CD4-positive, alpha-beta T cell treated with Interleukin-2 at 100 ng/mL for 4 hours (primary cell): ENCODE data around the gene VPS37B.
"Not testable (repeated sequence)": the region's sequence is repeated elsewhere in the genome, so short reads cannot be mapped to it uniquely, and the experiment has no call there.

ENCODE experiments used
- DNase-seq: peaks from one replicate; pipeline ENCODE4 v3.0.0-alpha.2; 2020; ENCODE audit warnings: low spot score

The VPS37B gene

GRCh38 chr12:122905258-122905657 lies 9.3 kb upstream of the VPS37B start:
- not testable (repeated sequence) for DNase-seq

DNA sequence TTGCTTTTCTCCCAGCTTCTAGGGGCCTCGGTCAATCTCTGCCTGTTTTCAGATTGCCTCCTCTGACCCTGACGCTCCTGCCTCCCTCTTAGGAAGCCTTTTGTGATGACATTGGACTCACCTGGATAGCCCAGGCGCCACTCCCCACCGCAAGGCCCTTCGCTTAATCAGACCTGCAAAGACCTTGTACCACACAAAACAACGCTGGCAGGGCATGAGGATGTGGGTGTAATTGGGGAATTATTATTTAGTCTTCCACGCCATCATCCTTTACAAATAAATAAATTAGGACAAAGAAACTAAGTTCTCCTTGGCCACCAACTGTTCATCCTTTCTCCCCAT lies 7.7 kb upstream of the VPS37B start:
- no peak for DNase-seq

GRCh38 chr12:122902854-122903692 lies 7.1 kb upstream of the VPS37B start:
- no peak for DNase-seq

DNA sequence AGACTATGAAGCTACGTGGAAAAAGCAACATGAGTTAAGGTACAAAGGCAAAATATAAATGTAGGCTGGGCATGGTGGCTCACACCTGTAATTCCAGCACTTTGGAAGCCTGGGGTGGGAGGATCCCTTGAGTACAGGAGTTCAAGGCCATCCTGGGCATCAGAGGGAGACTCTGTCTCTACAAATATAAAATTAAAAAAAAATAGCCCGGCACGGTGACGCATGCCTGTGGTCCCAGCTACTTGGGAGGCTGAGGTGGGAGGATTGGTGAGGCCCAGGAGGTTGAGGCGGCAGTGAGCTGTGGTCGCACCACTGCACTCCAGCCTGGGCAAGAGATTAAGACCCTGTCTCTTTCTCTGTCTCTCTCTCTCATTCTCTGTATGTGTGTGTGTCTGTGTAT lies 4.0 kb upstream of the VPS37B start:
- no peak for DNase-seq

GRCh38 chr12:122896662-122897061 lies 738 bp upstream of the VPS37B start:
- DNase-seq, result no peak

DNA sequence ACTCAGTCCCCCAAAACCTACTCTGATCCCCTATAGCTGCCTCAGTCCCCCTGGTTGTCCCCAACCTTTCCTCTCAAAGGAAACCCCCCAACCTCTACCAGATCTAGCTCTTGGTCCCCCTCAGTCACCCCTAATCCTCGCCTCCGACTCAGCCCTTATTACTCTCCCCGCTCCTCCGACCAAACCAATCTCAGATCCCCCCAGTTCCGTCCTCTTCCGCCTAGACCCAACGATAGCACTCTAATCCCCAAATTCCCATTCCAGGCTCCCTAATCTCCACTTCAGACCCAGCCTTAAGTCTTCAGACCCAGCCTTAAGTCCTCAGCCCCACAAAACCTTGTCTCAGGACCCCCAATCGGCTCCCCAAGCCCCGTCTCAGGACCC lies 612 bp downstream of the VPS37B start:
- no peak for DNase-seq

GRCh38 chr12:122894193-122895121 lies 1.5 kb downstream of the VPS37B start:
- DNase-seq, result peak; percentile 39

DNA sequence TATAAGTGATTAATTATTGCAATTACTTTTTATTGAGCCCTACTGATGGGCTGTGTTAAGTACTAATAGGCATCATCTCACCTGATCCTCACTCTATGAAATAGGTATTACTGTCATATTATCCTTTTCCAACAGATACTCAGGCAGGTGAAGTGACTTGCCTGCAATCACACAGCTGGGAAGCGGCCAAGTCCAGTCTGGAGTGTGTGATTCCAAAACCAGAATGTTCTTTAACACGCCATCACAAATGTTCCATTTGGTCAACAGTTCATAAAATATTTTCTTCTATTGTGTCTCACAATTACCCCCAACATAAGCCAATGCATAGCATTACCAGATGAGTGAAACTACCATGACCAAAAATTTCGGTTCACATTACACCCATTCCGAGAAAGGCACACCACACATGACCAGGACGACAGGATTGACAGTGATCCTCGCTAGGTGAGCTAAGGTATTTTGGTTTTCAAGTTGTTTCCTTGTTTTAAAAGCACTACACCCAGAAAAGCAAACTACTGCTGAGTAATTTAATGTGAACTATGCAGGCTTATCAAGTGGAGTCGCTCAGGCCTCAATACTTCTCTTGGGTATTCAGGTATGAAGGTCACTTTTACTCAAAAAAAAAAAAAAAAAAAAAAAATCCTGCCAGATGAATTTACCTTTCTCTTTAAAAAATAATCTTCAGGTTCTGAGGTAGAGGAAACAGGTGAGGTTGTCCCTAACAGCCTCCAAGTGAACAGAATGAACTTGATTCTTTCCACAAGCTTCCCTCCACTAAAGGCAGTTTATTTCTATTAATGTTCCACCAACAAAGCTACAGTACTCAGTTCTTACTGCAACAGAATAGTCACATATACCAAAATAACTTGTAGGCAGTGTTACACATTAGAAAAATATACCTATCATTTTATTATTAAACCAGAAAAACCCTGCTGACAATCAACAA lies 2.4 kb downstream of the VPS37B start:
- DNase-seq, result no peak

- DNase-seq, result not testable (repeated sequence)
Measured at GRCh38 chr12:122892724-122893123, 3.2 kb downstream of the VPS37B start.

DNA sequence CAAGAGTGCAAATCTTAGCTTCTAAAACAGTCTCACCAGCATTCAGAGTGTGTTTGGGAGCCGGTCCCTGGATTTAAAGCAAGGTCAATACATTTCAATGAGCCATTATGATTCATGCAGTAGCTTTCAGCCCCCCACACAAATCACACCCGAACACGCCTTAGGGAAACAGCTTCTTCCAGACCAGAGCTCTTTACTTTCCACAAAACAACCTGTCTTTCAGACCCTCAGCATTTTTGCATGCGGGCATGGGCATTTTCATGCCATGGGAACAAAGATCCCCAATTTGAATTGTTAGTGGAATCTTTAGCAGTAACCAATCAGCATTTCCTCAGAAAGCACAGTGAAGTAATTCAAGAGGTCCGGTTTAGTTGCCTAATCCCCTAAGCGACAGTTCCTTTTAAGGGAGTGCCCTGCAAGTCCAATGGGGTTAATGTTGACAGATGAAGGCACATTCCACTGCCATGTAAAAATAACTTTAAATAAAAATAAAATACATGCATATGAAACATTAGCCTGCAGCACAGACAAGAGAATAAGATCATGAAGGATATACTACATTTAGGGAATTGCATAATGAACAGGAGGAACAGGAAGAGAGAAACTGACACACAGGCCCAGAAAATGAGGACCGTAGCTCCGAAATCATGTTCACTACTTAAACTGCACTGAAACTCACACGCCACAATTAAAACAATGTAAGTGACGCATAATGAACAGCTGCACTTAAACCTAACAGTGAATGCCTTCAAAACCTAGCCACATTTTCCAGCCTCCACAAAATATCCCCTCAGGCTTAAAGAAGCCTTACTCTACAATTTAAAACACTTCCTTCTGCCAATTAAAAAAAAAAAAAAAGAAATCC lies 4.0 kb downstream of the VPS37B start:
- no peak for DNase-seq

DNA sequence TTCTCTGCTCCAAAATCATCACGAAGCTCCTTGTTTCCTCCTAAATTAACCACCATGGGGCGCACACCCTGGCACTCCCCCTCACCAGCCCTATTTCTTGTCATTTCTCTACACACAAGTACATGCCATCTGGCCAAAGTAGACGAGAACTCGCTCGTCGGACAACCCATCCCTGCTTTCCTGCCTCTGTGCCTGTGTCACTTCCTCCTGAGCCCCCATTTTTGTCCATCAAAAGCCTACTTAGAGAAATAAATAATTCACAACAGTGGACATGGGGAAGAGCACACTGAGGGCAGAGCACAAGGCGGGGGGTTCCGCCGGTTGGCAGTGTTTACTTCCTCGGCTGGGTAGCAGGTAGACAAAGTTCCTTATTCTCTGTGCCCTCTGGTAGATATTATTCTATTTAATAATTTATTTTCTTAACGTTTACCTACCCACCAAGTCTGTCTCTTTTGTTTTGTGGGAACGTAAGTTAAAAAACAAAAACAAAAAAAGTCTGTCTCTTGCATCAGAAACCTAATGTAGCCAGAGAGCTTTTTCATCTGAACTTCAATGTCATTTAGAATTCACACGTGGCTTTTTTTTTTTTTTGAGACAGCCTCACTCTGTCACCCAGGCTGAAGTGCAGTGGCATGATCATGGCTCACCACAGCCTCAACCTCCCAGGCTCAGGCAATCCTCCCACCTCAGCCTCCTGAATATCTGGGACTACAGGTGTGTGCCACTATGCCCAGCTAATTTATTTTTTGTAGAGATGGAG lies 6.0 kb downstream of the VPS37B start:
- DNase-seq, result no peak

DNA sequence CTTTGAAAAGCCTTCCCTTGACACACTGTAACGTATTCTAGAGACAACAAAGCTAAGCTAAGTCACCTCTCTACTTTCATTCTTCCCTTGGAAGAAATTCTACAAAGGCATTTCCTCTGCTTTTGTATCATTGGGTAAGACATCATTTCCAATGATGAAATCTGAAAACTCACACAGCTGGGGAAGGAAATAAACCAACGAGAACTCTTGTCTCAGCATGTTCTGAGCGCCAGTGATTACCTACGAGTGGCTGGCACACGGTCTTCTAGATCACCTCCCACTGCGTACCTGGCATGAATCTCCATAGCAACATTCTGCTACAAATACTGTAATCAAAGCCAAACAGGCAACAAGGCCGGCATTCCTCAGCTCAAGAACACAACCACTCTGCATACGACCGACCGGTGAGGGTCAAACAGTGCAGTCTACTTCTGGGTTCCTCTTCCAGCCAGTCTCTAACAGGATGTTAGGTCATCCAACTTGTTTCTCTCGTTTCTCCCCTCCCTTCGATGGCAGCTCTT lies 7.6 kb downstream of the VPS37B start:
- peak; percentile 80 for DNase-seq

DNA sequence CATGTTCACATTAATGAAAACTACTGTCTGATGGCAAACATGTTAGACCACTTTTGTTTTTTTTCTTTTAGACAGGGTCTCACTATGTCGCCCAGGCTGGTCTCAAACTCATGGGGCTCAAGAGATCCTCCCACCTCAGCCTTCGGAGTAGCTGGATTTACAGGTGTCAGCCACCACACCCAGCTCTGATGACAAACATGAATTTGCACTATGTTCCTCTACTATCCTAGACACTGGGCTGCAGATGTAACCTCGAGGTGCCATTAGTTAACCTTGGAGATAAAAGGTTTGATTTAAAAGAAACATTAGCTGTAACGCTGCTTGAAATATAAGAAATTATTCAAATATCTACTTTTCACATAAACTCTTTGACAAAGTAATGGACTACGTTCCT lies 8.1 kb downstream of the VPS37B start:
- DNase-seq, result no peak

- DNase-seq, result peak; percentile 44
Measured at GRCh38 chr12:122886851-122887818, 8.8 kb downstream of the VPS37B start.

DNA sequence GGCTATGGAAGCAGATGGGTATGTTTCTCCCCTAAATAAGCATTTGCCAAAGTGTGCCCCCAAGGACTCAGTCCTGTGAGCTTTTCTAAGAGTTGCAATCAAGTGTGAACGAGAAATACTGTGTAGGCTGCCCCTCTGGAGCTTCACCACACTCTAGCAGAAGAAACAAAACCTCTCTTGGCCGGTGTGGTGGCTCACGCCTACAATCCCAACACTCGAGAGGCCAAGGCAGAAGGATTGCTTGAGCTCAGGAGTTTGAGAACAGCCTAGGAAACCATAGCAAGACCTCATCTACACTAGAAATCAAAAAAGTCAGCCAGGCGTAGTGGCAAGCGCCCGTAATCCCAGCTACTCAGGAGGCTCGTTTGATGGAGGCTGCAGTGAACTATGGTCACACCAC lies 9.8 kb downstream of the VPS37B start:
- DNase-seq, result no peak

DNA sequence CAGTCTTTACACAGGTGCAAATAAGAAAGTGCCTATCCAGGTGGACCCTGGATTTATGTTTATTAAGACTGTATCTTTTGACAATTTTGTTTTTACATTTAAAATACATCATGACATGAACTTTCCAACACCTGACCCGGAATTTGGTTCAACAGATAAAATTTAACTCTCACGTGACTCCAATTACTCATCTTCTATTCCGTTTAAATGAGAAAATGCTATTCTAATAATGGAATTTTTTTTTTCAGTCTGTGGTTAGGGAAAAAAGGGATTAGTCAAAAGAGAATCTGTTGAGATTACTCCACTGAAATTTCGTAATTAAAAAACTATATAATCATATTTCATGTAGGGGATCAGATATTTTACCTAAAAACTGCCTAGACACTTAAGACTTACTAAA lies 11.1 kb downstream of the VPS37B start:
- no peak for DNase-seq

DNA sequence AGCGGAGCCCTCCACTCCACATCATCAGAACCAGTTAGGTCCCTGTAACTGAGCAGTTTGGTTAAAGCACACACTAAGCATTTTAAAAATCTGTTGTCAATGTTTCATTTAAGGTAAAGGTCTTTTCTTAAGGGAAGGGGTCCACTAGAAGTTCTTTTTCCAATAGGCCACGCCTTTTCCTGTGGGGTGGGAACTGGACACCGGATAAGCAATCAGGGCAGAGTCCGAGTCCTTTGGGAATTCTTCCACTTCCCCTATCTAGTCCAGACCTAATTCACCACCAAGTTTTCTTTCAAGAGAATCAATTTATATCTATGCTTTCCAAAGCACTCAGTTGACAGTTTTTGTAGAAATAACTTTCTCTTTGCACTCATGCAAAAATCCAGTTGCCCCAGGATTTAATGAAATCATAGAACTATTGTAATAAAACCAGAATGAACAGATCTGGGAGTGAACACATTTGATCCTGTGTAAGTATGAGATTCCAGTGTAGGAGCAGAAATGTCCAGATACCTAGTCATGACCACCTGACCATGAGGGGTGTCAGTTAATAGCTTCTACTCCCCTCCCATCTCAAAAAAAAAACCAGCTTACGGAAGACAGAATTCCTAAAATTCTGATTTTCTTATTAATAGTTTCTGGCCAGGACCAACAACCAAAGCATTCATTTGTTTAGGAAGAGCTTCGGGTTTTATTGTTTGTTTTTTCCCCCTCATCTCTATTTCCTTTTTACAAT lies 11.7 kb downstream of the VPS37B start:
- DNase-seq, result no peak

GRCh38 chr12:122882908-122883558 lies 12.9 kb downstream of the VPS37B start:
- peak; percentile 39 for DNase-seq
